Left ventricle myocardium inferior (tissue), 1 donor: Measurements from ENCODE around the gene DDA1. TPM values are rescaled to one million over a fixed set of nuclear protein-coding genes. Genes with fewer than 3 reads are reported as not detected.

Experiments
- DNase-seq: peaks from one replicate; pipeline ENCODE4 v3.0.0-alpha.2; 2020
- H3K27ac ChIP-seq: fragments of 200-600 bp; replicated peaks from 2 replicates; pipeline ENCODE4 v1.8.0; 2021
- H3K27me3 ChIP-seq: fragments of 200-600 bp; 2 replicates; pipeline ENCODE4 v1.8.0; 2021; ENCODE audit warnings: low read depth
- H3K36me3 ChIP-seq: fragments of 200-600 bp; 2 replicates; pipeline ENCODE4 v1.8.0; 2021
- H3K4me1 ChIP-seq: fragments of 200-600 bp; 2 replicates; pipeline ENCODE4 v1.8.0; 2021
- H3K4me3 ChIP-seq: fragments of 200-600 bp; 2 replicates; pipeline ENCODE4 v1.8.0; 2021; ENCODE audit warnings: mild to moderate bottlenecking, moderate library complexity
- H3K9me3 ChIP-seq: fragments of 200-600 bp; replicated peaks from 2 replicates; pipeline ENCODE4 v1.8.0; 2021
- CTCF ChIP-seq: fragments of 200-600 bp; IDR thresholded peaks from 2 replicates; pipeline ENCODE4 v1.8.0; 2021; ENCODE audit warnings: antibody characterized with exemption, mild to moderate bottlenecking, borderline replicate concordance
- intact Hi-C: fragments of 100-400 bp; cut with micrococcal nuclease; formaldehyde crosslinking; loops from one replicate; pipeline ENCODE4 v1.11.0; 2022
- total RNA-seq: library from RNA; stranded (reverse); fragmentation: NEBNext Ultra II Directional; extraction: Animal tissue kit (Norgen Biotek cat#: 25700); gene quantifications from one replicate; pipeline ENCODE4 v1.2.1, GENCODE V29; 2021
- donor health status: DM: no; HTN: yes; CAD: no; lungs with severe emphysema.

Gene DDA1
- total RNA-seq, 1 donor from 2014 or later: 35.7 TPM

- peaks cover 45% of the 10 kb centered on the region for H3K4me1 ChIP-seq
- intact Hi-C loops: no loop called here
- DNase-seq: no peak
- no peak overlapping the region for H3K27ac ChIP-seq
- TF ChIP-seq CTCF: no peak
- no peaks in the 10 kb centered on the region for H3K9me3 ChIP-seq
- peaks cover 7% of the 10 kb centered on the region for H3K36me3 ChIP-seq
- peak overlapping the region; percentile 85 for H3K4me3 ChIP-seq
- H3K27me3 ChIP-seq: no peaks in the 10 kb centered on the region
Observed at GRCh38 chr19:17338433-17339078, 29.2 kb downstream of the DDA1 start.

- Histone ChIP-seq H3K9me3 (no peaks in the 10 kb centered on the region), H3K36me3 (peaks cover 7% of the 10 kb centered on the region), H3K27ac (no peak overlapping the region), H3K4me3 (no peak overlapping the region), H3K27me3 (no peaks in the 10 kb centered on the region), H3K4me1 (peaks cover 39% of the 10 kb centered on the region)
- TF ChIP-seq CTCF: no peak
- intact Hi-C loops: no loop called here
- DNase-seq: no peak
Observed at GRCh38 chr19:17339088-17339741, 29.9 kb downstream of the DDA1 start.

- H3K4me1 ChIP-seq: peaks cover 29% of the 10 kb centered on the region
- H3K4me3 ChIP-seq: no peak overlapping the region
- H3K36me3 ChIP-seq: peaks cover 7% of the 10 kb centered on the region
- H3K27ac ChIP-seq: no peak overlapping the region
- no peaks in the 10 kb centered on the region for H3K27me3 ChIP-seq
- no peaks in the 10 kb centered on the region for H3K9me3 ChIP-seq
- DNase-seq: no peak
- no peak for TF ChIP-seq CTCF
- intact Hi-C loops: no loop called here
Observed at GRCh38 chr19:17340302-17340870, 31.0 kb downstream of the DDA1 start.

GRCh38 chr19:17340871-17341357, 31.6 kb downstream of the DDA1 start:
- no peak for TF ChIP-seq CTCF
- H3K27me3 ChIP-seq: no peaks in the 10 kb centered on the region
- intact Hi-C loops: no loop called here
- H3K36me3 ChIP-seq: peaks cover 7% of the 10 kb centered on the region
- no peak overlapping the region for H3K4me3 ChIP-seq
- DNase-seq: no peak
- H3K9me3 ChIP-seq: no peaks in the 10 kb centered on the region
- peaks cover 24% of the 10 kb centered on the region for H3K4me1 ChIP-seq
- H3K27ac ChIP-seq: no peak overlapping the region

- H3K4me1 ChIP-seq: peaks cover 23% of the 10 kb centered on the region
- H3K9me3 ChIP-seq: no peaks in the 10 kb centered on the region
- peaks cover 7% of the 10 kb centered on the region for H3K36me3 ChIP-seq
- TF ChIP-seq CTCF: no peak
- H3K4me3 ChIP-seq: no peak overlapping the region
- intact Hi-C loops: no loop called here
- no peak overlapping the region for H3K27ac ChIP-seq
- H3K27me3 ChIP-seq: no peaks in the 10 kb centered on the region
- no peak for DNase-seq
Observed at GRCh38 chr19:17341386-17341785, 32.0 kb downstream of the DDA1 start.
